CD14-positive monocyte (primary cell): ENCODE measurements around the gene CLDND1. TPM values are rescaled to one million over a fixed set of nuclear protein-coding genes. Genes with fewer than 3 reads are reported as not detected.
A peak's percentile ranks its signal among the peaks of the same experiment; 100 is the strongest.

Experiments used
- DNase-seq, 3 donors: peaks; one replicate each; pipeline ENCODE4 v3.0.0-alpha.2; 2011 to 2022
- H2AFZ ChIP-seq: 2 replicates; pipeline ENCODE4 v1.6.0; 2012; ENCODE audit warnings: mild to moderate bottlenecking, low read depth, low read length, inconsistent platforms; ENCODE audit not compliant: insufficient read depth, poor library complexity, severe bottlenecking
- H3K27ac ChIP-seq, 2 donors: 1 replicate in 1 of 2; 2 replicates in 1 of 2; pipeline ENCODE4 v1.5.1; 2012 to 2013; ENCODE audit warnings: low read length in 2 of 2, control low read depth in 1 of 2, inconsistent platforms in 1 of 2, low read depth in 1 of 2, mild to moderate bottlenecking in 1 of 2
- H3K27me3 ChIP-seq, 2 donors: one replicate each; pipeline versions ENCODE4 v1.6.0 to v1.6.1; 2011 to 2013; ENCODE audit warnings: low read length in 2 of 2; ENCODE audit not compliant: control insufficient read depth in 2 of 2, insufficient read depth in 2 of 2
- H3K36me3 ChIP-seq, 2 donors: replicated peaks in 1 of 2; 1 replicate in 1 of 2; 2 replicates in 1 of 2; pipeline versions ENCODE4 v1.5.1 to v1.6.1; 2012 to 2013; ENCODE audit warnings: low read length in 2 of 2, control low read depth in 1 of 2, inconsistent platforms in 1 of 2, mild to moderate bottlenecking in 1 of 2; ENCODE audit not compliant: insufficient read depth in 2 of 2, control insufficient read depth in 1 of 2
- H3K4me1 ChIP-seq, 2 donors: 1 replicate in 1 of 2; 2 replicates in 1 of 2; pipeline versions ENCODE4 v1.5.1 to v1.6.1; 2012 to 2013; ENCODE audit warnings: low read length in 2 of 2, control low read depth in 1 of 2, inconsistent platforms in 1 of 2, mild to moderate bottlenecking in 1 of 2, moderate library complexity in 1 of 2; ENCODE audit not compliant: insufficient read depth in 2 of 2, control insufficient read depth in 1 of 2
- H3K4me2 ChIP-seq: replicated peaks from 2 replicates; pipeline ENCODE3; 2012; ENCODE audit warnings: low read length, moderate library complexity, mild to moderate bottlenecking; ENCODE audit not compliant: poor library complexity, severe bottlenecking; ENCODE audit errors: extremely low read depth
- H3K4me3 ChIP-seq, 3 experiments: fragments of 200-600 bp in 1 of 3; sonication (generic) in 1 of 3; replicated peaks in 1 of 3; 1 replicate in 2 of 3; 2 replicates in 1 of 3; pipeline ENCODE4 v1.5.1; 2011 to 2013; ENCODE audit warnings: low read length in 3 of 3, mild to moderate bottlenecking in 3 of 3, control low read depth in 2 of 3, low read depth in 2 of 3, inconsistent platforms in 1 of 3, moderate library complexity in 1 of 3
- H3K79me2 ChIP-seq: 2 replicates; pipeline ENCODE4 v1.6.0; 2012; ENCODE audit warnings: mild to moderate bottlenecking, control low read depth, inconsistent platforms, low read length, moderate library complexity; ENCODE audit not compliant: insufficient read depth
- H3K9ac ChIP-seq: 2 replicates; pipeline ENCODE4 v1.6.0; 2017; ENCODE audit warnings: low read length, mild to moderate bottlenecking; ENCODE audit not compliant: insufficient read depth, poor library complexity, severe bottlenecking
- H3K9me3 ChIP-seq, 2 donors: replicated peaks in 1 of 2; 1 replicate in 1 of 2; 2 replicates in 1 of 2; pipeline versions ENCODE4 v1.5.1 to v1.6.1; 2012 to 2013; ENCODE audit warnings: low read length in 2 of 2, control low read depth in 1 of 2; ENCODE audit not compliant: control insufficient read depth in 1 of 2, insufficient read depth in 1 of 2
- H4K20me1 ChIP-seq: 2 replicates; pipeline ENCODE4 v1.6.0; 2012; ENCODE audit warnings: mild to moderate bottlenecking, low read length, control low read depth, moderate library complexity; ENCODE audit not compliant: insufficient read depth
- H3K27ac Mint-ChIP-seq, 7 donors: one replicate each; pipeline ENCODE4 v1.8.0; 2020; ENCODE audit warnings: mild to moderate bottlenecking in 7 of 7, mixed read lengths in 7 of 7, moderate library complexity in 6 of 7, inconsistent platforms in 2 of 7
- H3K27me3 Mint-ChIP-seq, 3 donors: one replicate each; pipeline ENCODE4 v1.8.0; 2021 to 2022; ENCODE audit warnings: low read depth in 3 of 3, mild to moderate bottlenecking in 3 of 3, mixed read lengths in 3 of 3, moderate library complexity in 3 of 3, inconsistent platforms in 1 of 3
- H3K36me3 Mint-ChIP-seq, 2 donors: one replicate each; pipeline ENCODE4 v1.8.0; 2020; ENCODE audit warnings: mixed read lengths in 2 of 2, inconsistent platforms in 1 of 2, mild to moderate bottlenecking in 1 of 2
- H3K4me1 Mint-ChIP-seq: one replicate; pipeline ENCODE4 v1.8.0; 2020; ENCODE audit warnings: mild to moderate bottlenecking, mixed read lengths
- H3K4me3 Mint-ChIP-seq, 2 donors: one replicate each; pipeline ENCODE4 v1.8.0; 2020; ENCODE audit warnings: mild to moderate bottlenecking in 2 of 2, mixed read lengths in 2 of 2, moderate library complexity in 1 of 2
- H3K9me3 Mint-ChIP-seq, 7 donors: one replicate each; pipeline ENCODE4 v1.8.0; 2020 to 2022; ENCODE audit warnings: mixed read lengths in 7 of 7, mild to moderate bottlenecking in 6 of 7, moderate library complexity in 6 of 7, inconsistent platforms in 2 of 7
- WGBS: methylation state at CpG from one replicate; pipeline ENCODE4 v1.1.5; 2013; ENCODE audit warnings: missing lambda C conversion rate; ENCODE audit not compliant: insufficient coverage; 5-methylcytosine and 5-hydroxymethylcytosine counted together
- intact Hi-C, 2 donors: fragments of 100-400 bp; cut with micrococcal nuclease; formaldehyde crosslinking; loops; one replicate each; pipeline versions ENCODE4 v1.15.0 to v1.15.1; 2023
- polyA plus RNA-seq, 3 donors: library from polyadenylated mRNA; depleted of rRNA in 1 of 3; unstranded in 2 of 3; stranded (reverse) in 1 of 3; fragments of 300-500 nt in 2 of 3; fragments of >200 nt in 1 of 3; fragmentation: Illumina TruSeq in 2 of 3; gene quantifications; 1 replicate in 2 of 3; 2 replicates in 1 of 3; pipeline ENCODE4 v1.2.3, GENCODE V29; 2012 to 2021
- TF ChIP-seq, protein P1 (sequence below): fragments of 200-600 bp; IDR thresholded peaks from one replicate; pipeline ENCODE4 v1.8.0; 2022; ENCODE audit warnings: antibody characterized with exemption, mild to moderate bottlenecking

CLDND1 gene
- polyA plus RNA-seq, 3 donors, result 65.3 to 91.8 (median 76.0) TPM

DNA sequence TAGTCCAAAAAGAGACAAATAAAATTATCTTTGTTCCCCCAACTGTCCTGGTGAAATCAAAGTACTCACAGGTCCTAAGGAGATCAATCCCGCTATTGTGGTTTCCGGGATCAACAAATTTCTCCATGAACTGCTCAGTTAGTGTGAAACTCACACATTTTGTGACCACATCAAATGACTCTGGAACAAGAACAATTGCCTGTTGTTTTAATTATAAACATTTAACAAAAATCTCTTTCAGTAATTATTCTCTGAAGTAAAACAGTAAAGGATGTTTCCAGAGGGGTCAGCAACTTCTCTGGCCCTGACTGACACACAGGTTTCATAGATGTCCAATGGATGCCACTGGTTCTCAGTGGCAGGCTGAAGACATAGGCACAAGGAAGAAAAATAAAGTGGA, 3.9 kb downstream of the CLDND1 start:
- Mint-ChIP-seq H3K9me3 (no peaks in the 10 kb centered on the region), H3K27me3 (no peaks in the 10 kb centered on the region), H3K36me3 (peaks cover 53 to 60% of the 10 kb centered on the region in 2 donors), H3K27ac (peak overlapping the region in 2 of 7 donors; percentile 21 to 51), H3K4me1 (peaks cover 29% of the 10 kb centered on the region), H3K4me3 (no peak overlapping the region)
- intact Hi-C loops, result no loop called here
- peaks cover 48 to 66% of the 10 kb centered on the region in 2 donors for H3K36me3 ChIP-seq
- no peak overlapping the region for H2AFZ ChIP-seq
- no peaks in the 10 kb centered on the region for H3K27me3 ChIP-seq
- no peaks in the 10 kb centered on the region for H3K9me3 ChIP-seq
- H3K4me3 ChIP-seq, result no peak overlapping the region
- H3K79me2 ChIP-seq, result peaks cover 41% of the 10 kb centered on the region
- H4K20me1 ChIP-seq, result no peaks in the 10 kb centered on the region
- 100% methylated on average over 2 of the region's 2 CpGs for WGBS
- no peak overlapping the region for H3K9ac ChIP-seq
- H3K4me1 ChIP-seq, result peaks cover 11 to 19% of the 10 kb centered on the region in 2 donors
- TF ChIP-seq, protein P1, sequence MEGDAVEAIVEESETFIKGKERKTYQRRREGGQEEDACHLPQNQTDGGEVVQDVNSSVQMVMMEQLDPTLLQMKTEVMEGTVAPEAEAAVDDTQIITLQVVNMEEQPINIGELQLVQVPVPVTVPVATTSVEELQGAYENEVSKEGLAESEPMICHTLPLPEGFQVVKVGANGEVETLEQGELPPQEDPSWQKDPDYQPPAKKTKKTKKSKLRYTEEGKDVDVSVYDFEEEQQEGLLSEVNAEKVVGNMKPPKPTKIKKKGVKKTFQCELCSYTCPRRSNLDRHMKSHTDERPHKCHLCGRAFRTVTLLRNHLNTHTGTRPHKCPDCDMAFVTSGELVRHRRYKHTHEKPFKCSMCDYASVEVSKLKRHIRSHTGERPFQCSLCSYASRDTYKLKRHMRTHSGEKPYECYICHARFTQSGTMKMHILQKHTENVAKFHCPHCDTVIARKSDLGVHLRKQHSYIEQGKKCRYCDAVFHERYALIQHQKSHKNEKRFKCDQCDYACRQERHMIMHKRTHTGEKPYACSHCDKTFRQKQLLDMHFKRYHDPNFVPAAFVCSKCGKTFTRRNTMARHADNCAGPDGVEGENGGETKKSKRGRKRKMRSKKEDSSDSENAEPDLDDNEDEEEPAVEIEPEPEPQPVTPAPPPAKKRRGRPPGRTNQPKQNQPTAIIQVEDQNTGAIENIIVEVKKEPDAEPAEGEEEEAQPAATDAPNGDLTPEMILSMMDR, result no peak
- no peak for DNase-seq
- no peak overlapping the region for H3K4me2 ChIP-seq
- peak overlapping the region in 1 of 2 donors; percentile 17 for H3K27ac ChIP-seq

DNA sequence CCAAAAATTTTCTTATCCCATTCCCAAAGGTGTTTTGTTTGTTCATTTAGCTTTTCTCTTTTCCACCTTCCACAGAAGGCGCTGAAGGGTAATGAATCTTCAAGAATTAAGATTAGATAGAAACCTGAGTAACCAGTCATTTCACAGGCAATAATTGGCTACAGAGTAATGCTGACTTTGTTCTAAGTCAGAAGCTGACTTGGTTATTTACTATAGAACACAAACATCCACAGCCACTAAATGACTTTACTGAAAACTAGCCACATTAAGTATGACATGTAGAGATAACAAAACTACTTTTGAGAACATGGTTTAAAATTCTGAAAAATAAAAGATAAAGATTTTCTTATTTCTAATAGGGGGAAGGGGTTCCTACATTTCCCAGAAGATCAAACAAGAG, 7.8 kb downstream of the CLDND1 start:
- Histone ChIP-seq H2AFZ (no peak overlapping the region), H3K79me2 (peaks cover 12% of the 10 kb centered on the region), H3K4me1 (peaks cover 6 to 11% of the 10 kb centered on the region in 2 donors), H3K9me3 (no peaks in the 10 kb centered on the region), H3K4me3 (no peak overlapping the region), H3K4me2 (no peak overlapping the region), H3K9ac (no peak overlapping the region), H3K36me3 (peaks cover 44 to 69% of the 10 kb centered on the region in 2 donors), H3K27me3 (no peaks in the 10 kb centered on the region), H4K20me1 (no peaks in the 10 kb centered on the region), H3K27ac (no peak overlapping the region)
- Mint-ChIP-seq H3K27me3 (no peaks in the 10 kb centered on the region), H3K4me3 (no peak overlapping the region), H3K4me1 (peaks cover 25% of the 10 kb centered on the region), H3K9me3 (no peaks in the 10 kb centered on the region), H3K36me3 (peaks cover 60 to 61% of the 10 kb centered on the region in 2 donors), H3K27ac (no peak overlapping the region)
- intact Hi-C loops, result no loop called here
- TF ChIP-seq, protein P1, result no peak
- no CpG with 5 or more reads among the region's 1 CpG for WGBS
- no peak for DNase-seq
